ENCODE data around the gene RPS2.
"Not testable (repeated sequence)": the region's sequence is repeated elsewhere in the genome, so short reads cannot be mapped to it uniquely, and the experiment has no call there.

Gene RPS2

GRCh38 chr16:1920727-1921171 is 43.9 kb downstream of the RPS2 start:
- H2BK12ac ChIP-seq (ENCODE audit: low read length) = no peak overlapping the region
- WGBS (ENCODE audit: extremely low coverage, insufficient coverage, insufficient read length) = no CpG with 5 or more reads among the region's 15 CpGs
- H2AK5ac ChIP-seq (ENCODE audit: low read length) = no peak overlapping the region
- H3K9me3 ChIP-seq (ENCODE audit: insufficient read depth, low read depth, low read length) = peaks cover 5% of the 10 kb centered on the region
- no peaks in the 10 kb centered on the region for H3K79me1 ChIP-seq (ENCODE audit: low read length)
- H2AFZ ChIP-seq (ENCODE audit: insufficient read depth, low read length, poor library complexity) = no peak overlapping the region
- no peak overlapping the region for H4K91ac ChIP-seq (ENCODE audit: low read depth, low read length)
- H3K23ac ChIP-seq (ENCODE audit: low read length) = no peak overlapping the region
- H3K4me2 ChIP-seq (ENCODE audit: low read length) = no peak overlapping the region
- peak; percentile 81 to 82 for DNase-seq
- no peak overlapping the region for H2BK120ac ChIP-seq (ENCODE audit: insufficient read depth, low read length, poor library complexity)
- H3K4me3 ChIP-seq (ENCODE audit: low read depth, low read length) = no peak overlapping the region
- no peak overlapping the region for H3K27ac ChIP-seq (ENCODE audit: low read depth, low read length)
- H2BK5ac ChIP-seq (ENCODE audit: low read depth, low read length, poor library complexity) = no peak overlapping the region
- no peak overlapping the region for H3K14ac ChIP-seq (ENCODE audit: low read length)
- no peak overlapping the region for H4K12ac ChIP-seq (ENCODE audit: low read depth, low read length)
- no peaks in the 10 kb centered on the region for H3K79me2 ChIP-seq (ENCODE audit: control insufficient read depth, insufficient read depth, low read length, poor library complexity)
- peaks cover 0 to 4% of the 10 kb centered on the region in 2 experiments for H3K4me1 ChIP-seq (ENCODE audit: control insufficient read depth in 1 of 2, insufficient read depth in 2 of 2, low read length in 2 of 2)
- H3K4ac ChIP-seq (ENCODE audit: low read depth, low read length) = no peak overlapping the region
- no peak overlapping the region for H3K18ac ChIP-seq (ENCODE audit: low read length)
- no peaks in the 10 kb centered on the region for H3K36me3 ChIP-seq (ENCODE audit: control insufficient read depth in 1 of 2, insufficient read depth in 2 of 2, low read length in 2 of 2)
- no peak overlapping the region for H3K9ac ChIP-seq (ENCODE audit: low read length)
- H3K27me3 ChIP-seq (ENCODE audit: insufficient read depth, low read length) = peaks cover 59% of the 10 kb centered on the region
- no peak overlapping the region for H4K8ac ChIP-seq (ENCODE audit: low read depth, low read length)

GRCh38 chr16:1920122-1920521 is 44.5 kb downstream of the RPS2 start:
- H4K91ac ChIP-seq (ENCODE audit: low read depth, low read length); H3K4me2 ChIP-seq (ENCODE audit: low read length); H3K14ac ChIP-seq (ENCODE audit: low read length); H2BK12ac ChIP-seq (ENCODE audit: low read length); H3K4me1 ChIP-seq (ENCODE audit: control insufficient read depth in 1 of 2, insufficient read depth in 2 of 2, low read length in 2 of 2); H3K4ac ChIP-seq (ENCODE audit: low read depth, low read length); H2AK5ac ChIP-seq (ENCODE audit: low read length); H3K27ac ChIP-seq (ENCODE audit: low read depth, low read length); H3K36me3 ChIP-seq (ENCODE audit: control insufficient read depth in 1 of 2, insufficient read depth in 2 of 2, low read length in 2 of 2); H2BK5ac ChIP-seq (ENCODE audit: low read depth, low read length, poor library complexity); H2BK120ac ChIP-seq (ENCODE audit: insufficient read depth, low read length, poor library complexity); H3K79me1 ChIP-seq (ENCODE audit: low read length); H4K12ac ChIP-seq (ENCODE audit: low read depth, low read length); H3K4me3 ChIP-seq (ENCODE audit: low read depth, low read length); H3K9ac ChIP-seq (ENCODE audit: low read length); H3K23ac ChIP-seq (ENCODE audit: low read length); DNase-seq; H3K9me3 ChIP-seq (ENCODE audit: insufficient read depth, low read depth, low read length); H4K8ac ChIP-seq (ENCODE audit: low read depth, low read length); H3K79me2 ChIP-seq (ENCODE audit: control insufficient read depth, insufficient read depth, low read length, poor library complexity); H2AFZ ChIP-seq (ENCODE audit: insufficient read depth, low read length, poor library complexity); H3K18ac ChIP-seq (ENCODE audit: low read length): not testable (repeated sequence)
- WGBS (ENCODE audit: extremely low coverage, insufficient coverage, insufficient read length) = no CpG with 5 or more reads among the region's 21 CpGs
- peaks cover 60% of the 10 kb centered on the region for H3K27me3 ChIP-seq (ENCODE audit: insufficient read depth, low read length)

- no peak overlapping the region for H2AFZ ChIP-seq (ENCODE audit: insufficient read depth, low read length, poor library complexity)
Observed at GRCh38 chr16:1919327-1919998, 45.2 kb downstream of the RPS2 start.

GRCh38 chr16:1918351-1919326 is 46.0 kb downstream of the RPS2 start, which contains the start of gene HS3ST6:
Gene HS3ST6 (minus strand): TSS chr16:1918415. CDS start chr16:1918323, 92 bp downstream.
- H3K9me3 ChIP-seq (ENCODE audit: insufficient read depth, low read depth, low read length) = peaks cover 5% of the 10 kb centered on the region
- peak in 1 of 2 donors; percentile 32 for DNase-seq
- H3K4me3 ChIP-seq (ENCODE audit: low read depth, low read length) = no peak within 1 kb of the TSS
- no peaks in the 10 kb centered on the region for H3K79me1 ChIP-seq (ENCODE audit: low read length)
- no peak within 1 kb of the TSS for H3K4ac ChIP-seq (ENCODE audit: low read depth, low read length)
- WGBS (ENCODE audit: extremely low coverage, insufficient coverage, insufficient read length) = no CpG with 5 or more reads among the region's 71 CpGs
- H3K36me3 ChIP-seq (ENCODE audit: control insufficient read depth in 1 of 2, insufficient read depth in 2 of 2, low read length in 2 of 2) = no peaks in the 10 kb centered on the region
- no peak within 1 kb of the TSS for H3K14ac ChIP-seq (ENCODE audit: low read length)
- no peak within 1 kb of the TSS for H3K4me2 ChIP-seq (ENCODE audit: low read length)
- no peak within 1 kb of the TSS for H2BK120ac ChIP-seq (ENCODE audit: insufficient read depth, low read length, poor library complexity)
- H3K4me1 ChIP-seq (ENCODE audit: control insufficient read depth in 1 of 2, insufficient read depth in 2 of 2, low read length in 2 of 2) = peaks cover 0 to 4% of the 10 kb centered on the region in 2 experiments
- peaks cover 65% of the 10 kb centered on the region for H3K27me3 ChIP-seq (ENCODE audit: insufficient read depth, low read length)
- no peak within 1 kb of the TSS for H2BK12ac ChIP-seq (ENCODE audit: low read length)
- no peak within 1 kb of the TSS for H3K23ac ChIP-seq (ENCODE audit: low read length)
- no peak within 1 kb of the TSS for H3K9ac ChIP-seq (ENCODE audit: low read length)
- no peak within 1 kb of the TSS for H4K91ac ChIP-seq (ENCODE audit: low read depth, low read length)
- H2AFZ ChIP-seq (ENCODE audit: insufficient read depth, low read length, poor library complexity) = no peak within 1 kb of the TSS
- no peak within 1 kb of the TSS for H4K12ac ChIP-seq (ENCODE audit: low read depth, low read length)
- no peak within 1 kb of the TSS for H2BK5ac ChIP-seq (ENCODE audit: low read depth, low read length, poor library complexity)
- H4K8ac ChIP-seq (ENCODE audit: low read depth, low read length) = no peak within 1 kb of the TSS
- H3K79me2 ChIP-seq (ENCODE audit: control insufficient read depth, insufficient read depth, low read length, poor library complexity) = no peaks in the 10 kb centered on the region
- no peak within 1 kb of the TSS for H3K27ac ChIP-seq (ENCODE audit: low read depth, low read length)
- H2AK5ac ChIP-seq (ENCODE audit: low read length) = no peak within 1 kb of the TSS
- H3K18ac ChIP-seq (ENCODE audit: low read length) = no peak within 1 kb of the TSS

More at GRCh38 chr16:1919327-1919998, 45.2 kb downstream of the RPS2 start:
- Histone ChIP-seq H3K4me1 (ENCODE audit: control insufficient read depth in 1 of 2, insufficient read depth in 2 of 2, low read length in 2 of 2) (peaks cover 0 to 4% of the 10 kb centered on the region in 2 experiments), H4K12ac (ENCODE audit: low read depth, low read length) (no peak overlapping the region), H3K27ac (ENCODE audit: low read depth, low read length) (no peak overlapping the region), H3K79me1 (ENCODE audit: low read length) (no peaks in the 10 kb centered on the region), H3K14ac (ENCODE audit: low read length) (no peak overlapping the region), H3K18ac (ENCODE audit: low read length) (no peak overlapping the region), H4K91ac (ENCODE audit: low read depth, low read length) (no peak overlapping the region), H3K79me2 (ENCODE audit: control insufficient read depth, insufficient read depth, low read length, poor library complexity) (no peaks in the 10 kb centered on the region), H3K9ac (ENCODE audit: low read length) (no peak overlapping the region), H3K4me3 (ENCODE audit: low read depth, low read length) (no peak overlapping the region), H3K4ac (ENCODE audit: low read depth, low read length) (no peak overlapping the region), H3K4me2 (ENCODE audit: low read length) (no peak overlapping the region), H2BK120ac (ENCODE audit: insufficient read depth, low read length, poor library complexity) (no peak overlapping the region), H3K23ac (ENCODE audit: low read length) (no peak overlapping the region), H3K9me3 (ENCODE audit: insufficient read depth, low read depth, low read length) (peaks cover 5% of the 10 kb centered on the region), H2BK12ac (ENCODE audit: low read length) (no peak overlapping the region), H2BK5ac (ENCODE audit: low read depth, low read length, poor library complexity) (no peak overlapping the region), H2AK5ac (ENCODE audit: low read length) (no peak overlapping the region), H3K36me3 (ENCODE audit: control insufficient read depth in 1 of 2, insufficient read depth in 2 of 2, low read length in 2 of 2) (no peaks in the 10 kb centered on the region), H3K27me3 (ENCODE audit: insufficient read depth, low read length) (peaks cover 65% of the 10 kb centered on the region), H4K8ac (ENCODE audit: low read depth, low read length) (no peak overlapping the region)
- DNase-seq = peak in 1 of 2 donors; percentile 24
- WGBS (ENCODE audit: extremely low coverage, insufficient coverage, insufficient read length) = no CpG with 5 or more reads among the region's 30 CpGs

Data from trophoblast cell (in vitro differentiated cells and primary cell).